Measurements from ENCODE around the gene OR6C6. TPM values are rescaled to one million over a fixed set of nuclear protein-coding genes. Genes with fewer than 3 reads are reported as not detected.

OR6C6 gene
- total RNA-seq, 1 donor from 2014 or later: not detected

GRCh38 chr12:55289999-55290398 is 6.4 kb downstream of the OR6C6 start:
- Mint-ChIP-seq H3K9me3 (no peaks in the 10 kb centered on the region), H3K4me3 (no peak overlapping the region), H3K36me3 (ENCODE audit: low read depth) (no peaks in the 10 kb centered on the region), H3K4me1 (no peaks in the 10 kb centered on the region), H3K27ac (no peak overlapping the region), H3K27me3 (peaks cover 9% of the 10 kb centered on the region)
- TF ChIP-seq CTCF (IDR thresholded peaks at IDR 0.05): no peak
- ATAC-seq (ENCODE audit: low read depth) (no peak), DNase-seq (no peak)
- CTCF ChIA-PET: no interaction called here
- POLR2A ChIA-PET: no interaction called here
- intact Hi-C loops (cut with micrococcal nuclease): no loop called here

GRCh38 chr12:55280991-55281390 is 15.4 kb downstream of the OR6C6 start:
- no peak for DNase-seq
- Mint-ChIP-seq H3K4me1 (no peaks in the 10 kb centered on the region), H3K27me3 (peaks cover 11% of the 10 kb centered on the region), H3K4me3 (no peak overlapping the region), H3K9me3 (peaks cover 4% of the 10 kb centered on the region), H3K36me3 (ENCODE audit: low read depth) (no peaks in the 10 kb centered on the region), H3K27ac (no peak overlapping the region)
- intact Hi-C loops (cut with micrococcal nuclease): no loop called here
- POLR2A ChIA-PET: no interaction called here
- ATAC-seq (ENCODE audit: low read depth): no peak
- CTCF ChIA-PET: no interaction called here
- no peak for TF ChIP-seq CTCF (IDR thresholded peaks at IDR 0.05)

- TF ChIP-seq CTCF (IDR thresholded peaks at IDR 0.05): no peak
- no peaks in the 10 kb centered on the region for H3K9me3 Mint-ChIP-seq
- intact Hi-C loops (cut with micrococcal nuclease): no loop called here
- H3K4me1 Mint-ChIP-seq: no peaks in the 10 kb centered on the region
- POLR2A ChIA-PET: no interaction called here
- CTCF ChIA-PET: no interaction called here
- H3K36me3 Mint-ChIP-seq (ENCODE audit: low read depth): no peaks in the 10 kb centered on the region
- ATAC-seq (ENCODE audit: low read depth) (no peak), DNase-seq (no peak)
- peaks cover 4% of the 10 kb centered on the region for H3K27me3 Mint-ChIP-seq
- H3K4me3 Mint-ChIP-seq: no peak overlapping the region
- no peak overlapping the region for H3K27ac Mint-ChIP-seq
Observed at GRCh38 chr12:55258303-55258702, 38.1 kb downstream of the OR6C6 start.

GRCh38 chr12:55256831-55257230 is 39.5 kb downstream of the OR6C6 start:
- H3K4me1 Mint-ChIP-seq: no peaks in the 10 kb centered on the region
- H3K36me3 Mint-ChIP-seq (ENCODE audit: low read depth): no peaks in the 10 kb centered on the region
- ATAC-seq (ENCODE audit: low read depth): no peak
- H3K27me3 Mint-ChIP-seq: peaks cover 4% of the 10 kb centered on the region
- TF ChIP-seq CTCF (IDR thresholded peaks at IDR 0.05): no peak
- DNase-seq: no peak
- CTCF ChIA-PET: interaction anchor here (0.6 kb wide), 1 partner anchor 14 kb away, joined by 3 read pairs; no protein-coding TSS in a partner anchor
- H3K9me3 Mint-ChIP-seq: no peaks in the 10 kb centered on the region
- H3K4me3 Mint-ChIP-seq: no peak overlapping the region
- POLR2A ChIA-PET: no interaction called here
- H3K27ac Mint-ChIP-seq: no peak overlapping the region
- intact Hi-C loops (cut with micrococcal nuclease): no loop called here

- intact Hi-C loops (cut with micrococcal nuclease): no loop called here
- no peak overlapping the region for H3K4me3 Mint-ChIP-seq
- ChIA-PET POLR2A (no interaction called here), CTCF (no interaction called here)
- no peak for TF ChIP-seq CTCF (IDR thresholded peaks at IDR 0.05)
- peaks cover 6% of the 10 kb centered on the region for H3K27me3 Mint-ChIP-seq
- no peak for ATAC-seq (ENCODE audit: low read depth)
- H3K36me3 Mint-ChIP-seq (ENCODE audit: low read depth): no peaks in the 10 kb centered on the region
- no peak overlapping the region for H3K27ac Mint-ChIP-seq
- DNase-seq: no peak
- no peaks in the 10 kb centered on the region for H3K4me1 Mint-ChIP-seq
- no peaks in the 10 kb centered on the region for H3K9me3 Mint-ChIP-seq
Observed at GRCh38 chr12:55253281-55253680, 43.1 kb downstream of the OR6C6 start.

Measured in activated B cell treated with CpG ODN at 0.5 μM for 24 hours (primary cell).